Measurements from ENCODE around the gene DYRK1B.

The DYRK1B gene

GRCh38 chr19:39824143-39825092 lies 9.5 kb downstream of the DYRK1B start (continued):
- TF ChIP-seq ZBTB11 (tag by site-specific recombination; conservative IDR thresholded peaks at IDR 0.05; ENCODE audit: low read depth) = 0 out of 2 replicates have a peak, but pooled peaks have one; percentile 5
- TF ChIP-seq ZNF639 (tag by site-specific recombination; IDR thresholded peaks at IDR 0.05) = no peak
- peak; percentile 17; the same call in 1 of the 2 replicates for TF ChIP-seq ZNF561 (tag by site-specific recombination; IDR thresholded peaks at IDR 0.05; ENCODE audit: borderline replicate concordance)
- peak; percentile 100 for TF ChIP-seq ZNF335 (tag by site-specific recombination; conservative IDR thresholded peaks at IDR 0.05)
- peak; percentile 82; the same call in 1 of the 2 replicates for TF ChIP-seq ZNF501 (tag by site-specific recombination; IDR thresholded peaks at IDR 0.05)
- peak; percentile 76; the same call in 1 of the 2 replicates for TF ChIP-seq ZNF449 (tag by site-specific recombination; IDR thresholded peaks at IDR 0.05)
- TF ChIP-seq ZSCAN4 (tag by site-specific recombination; IDR thresholded peaks at IDR 0.05) = no peak; the same call in 1 of the 2 replicates
- TF ChIP-seq PRDM2 (tag by site-specific recombination; IDR thresholded peaks at IDR 0.05; ENCODE audit: borderline replicate concordance) = 0 out of 2 replicates have a peak, but pooled peaks have one; percentile 96
- no peak for TF ChIP-seq CTCF (tag by site-specific recombination; IDR thresholded peaks at IDR 0.05)
- no peak for TF ChIP-seq BCL6B (tag by site-specific recombination; IDR thresholded peaks at IDR 0.05)
- no peak for TF ChIP-seq ZNF292 (tag by site-specific recombination; IDR thresholded peaks at IDR 0.05; ENCODE audit: borderline replicate concordance, low read depth)
- no peak for TF ChIP-seq ZNF488 (tag by site-specific recombination; IDR thresholded peaks at IDR 0.05)
- no peak for TF ChIP-seq ZBTB44 (tag by site-specific recombination; IDR thresholded peaks at IDR 0.05)
- no peak for TF ChIP-seq ZNF768 (tag by site-specific recombination; IDR thresholded peaks at IDR 0.05)
- no peak for TF ChIP-seq ZNF571 (tag by site-specific recombination; IDR thresholded peaks at IDR 0.05)
